ENCODE data around the gene ANKRD36.
"Not testable (repeated sequence)": the region's sequence is repeated elsewhere in the genome, so short reads cannot be mapped to it uniquely, and the experiment has no call there.

DNA sequence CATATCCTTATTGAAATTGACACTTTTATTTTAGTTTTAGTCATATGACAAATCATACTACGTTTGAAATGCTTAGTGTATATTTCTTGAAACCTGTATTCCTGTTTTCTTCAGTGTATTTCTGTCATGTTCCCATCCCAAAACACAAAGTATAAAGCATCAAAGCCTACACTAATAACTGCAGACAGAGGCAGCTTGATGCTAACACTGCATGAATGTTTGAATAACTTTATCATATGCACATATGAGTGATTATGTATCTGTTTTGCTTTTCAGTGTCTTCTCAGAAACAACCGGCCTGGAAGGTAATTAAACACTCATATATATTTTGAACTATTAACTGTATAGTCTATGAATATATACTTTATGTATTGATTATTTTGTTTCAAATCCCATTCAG lies 102.1 kb downstream of the ANKRD36 start:
- TF ChIP-seq EP300 (IDR thresholded peaks at IDR 0.05; ENCODE audit: low read depth in 2 of 2, low read length in 2 of 2); EP300 (CRISPR knock-in tag; IDR thresholded peaks at IDR 0.05; ENCODE audit: borderline replicate concordance); NONO (IDR thresholded peaks at IDR 0.05); NONO (CRISPR knock-in tag; conservative IDR thresholded peaks at IDR 0.05); FOSL2 (CRISPR knock-in tag; IDR thresholded peaks at IDR 0.05); POLR2AphosphoS5 (IDR thresholded peaks at IDR 0.05; ENCODE audit: low read depth, low read length); POLR2AphosphoS2 (IDR thresholded peaks at IDR 0.05; ENCODE audit: low read depth, low read length); SP2 (CRISPR knock-in tag; IDR thresholded peaks at IDR 0.05): not testable (repeated sequence)
- TF ChIP-seq, protein P1, sequence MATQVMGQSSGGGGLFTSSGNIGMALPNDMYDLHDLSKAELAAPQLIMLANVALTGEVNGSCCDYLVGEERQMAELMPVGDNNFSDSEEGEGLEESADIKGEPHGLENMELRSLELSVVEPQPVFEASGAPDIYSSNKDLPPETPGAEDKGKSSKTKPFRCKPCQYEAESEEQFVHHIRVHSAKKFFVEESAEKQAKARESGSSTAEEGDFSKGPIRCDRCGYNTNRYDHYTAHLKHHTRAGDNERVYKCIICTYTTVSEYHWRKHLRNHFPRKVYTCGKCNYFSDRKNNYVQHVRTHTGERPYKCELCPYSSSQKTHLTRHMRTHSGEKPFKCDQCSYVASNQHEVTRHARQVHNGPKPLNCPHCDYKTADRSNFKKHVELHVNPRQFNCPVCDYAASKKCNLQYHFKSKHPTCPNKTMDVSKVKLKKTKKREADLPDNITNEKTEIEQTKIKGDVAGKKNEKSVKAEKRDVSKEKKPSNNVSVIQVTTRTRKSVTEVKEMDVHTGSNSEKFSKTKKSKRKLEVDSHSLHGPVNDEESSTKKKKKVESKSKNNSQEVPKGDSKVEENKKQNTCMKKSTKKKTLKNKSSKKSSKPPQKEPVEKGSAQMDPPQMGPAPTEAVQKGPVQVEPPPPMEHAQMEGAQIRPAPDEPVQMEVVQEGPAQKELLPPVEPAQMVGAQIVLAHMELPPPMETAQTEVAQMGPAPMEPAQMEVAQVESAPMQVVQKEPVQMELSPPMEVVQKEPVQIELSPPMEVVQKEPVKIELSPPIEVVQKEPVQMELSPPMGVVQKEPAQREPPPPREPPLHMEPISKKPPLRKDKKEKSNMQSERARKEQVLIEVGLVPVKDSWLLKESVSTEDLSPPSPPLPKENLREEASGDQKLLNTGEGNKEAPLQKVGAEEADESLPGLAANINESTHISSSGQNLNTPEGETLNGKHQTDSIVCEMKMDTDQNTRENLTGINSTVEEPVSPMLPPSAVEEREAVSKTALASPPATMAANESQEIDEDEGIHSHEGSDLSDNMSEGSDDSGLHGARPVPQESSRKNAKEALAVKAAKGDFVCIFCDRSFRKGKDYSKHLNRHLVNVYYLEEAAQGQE (IDR thresholded peaks at IDR 0.05; ENCODE audit: borderline replicate concordance in 1 of 2, low read depth in 1 of 2, low read length in 2 of 2): not testable (repeated sequence)
- TF ChIP-seq, protein P2, sequence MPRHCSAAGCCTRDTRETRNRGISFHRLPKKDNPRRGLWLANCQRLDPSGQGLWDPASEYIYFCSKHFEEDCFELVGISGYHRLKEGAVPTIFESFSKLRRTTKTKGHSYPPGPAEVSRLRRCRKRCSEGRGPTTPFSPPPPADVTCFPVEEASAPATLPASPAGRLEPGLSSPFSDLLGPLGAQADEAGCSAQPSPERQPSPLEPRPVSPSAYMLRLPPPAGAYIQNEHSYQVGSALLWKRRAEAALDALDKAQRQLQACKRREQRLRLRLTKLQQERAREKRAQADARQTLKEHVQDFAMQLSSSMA (CRISPR knock-in tag; IDR thresholded peaks at IDR 0.05): not testable (repeated sequence)
- TF ChIP-seq, protein P3, sequence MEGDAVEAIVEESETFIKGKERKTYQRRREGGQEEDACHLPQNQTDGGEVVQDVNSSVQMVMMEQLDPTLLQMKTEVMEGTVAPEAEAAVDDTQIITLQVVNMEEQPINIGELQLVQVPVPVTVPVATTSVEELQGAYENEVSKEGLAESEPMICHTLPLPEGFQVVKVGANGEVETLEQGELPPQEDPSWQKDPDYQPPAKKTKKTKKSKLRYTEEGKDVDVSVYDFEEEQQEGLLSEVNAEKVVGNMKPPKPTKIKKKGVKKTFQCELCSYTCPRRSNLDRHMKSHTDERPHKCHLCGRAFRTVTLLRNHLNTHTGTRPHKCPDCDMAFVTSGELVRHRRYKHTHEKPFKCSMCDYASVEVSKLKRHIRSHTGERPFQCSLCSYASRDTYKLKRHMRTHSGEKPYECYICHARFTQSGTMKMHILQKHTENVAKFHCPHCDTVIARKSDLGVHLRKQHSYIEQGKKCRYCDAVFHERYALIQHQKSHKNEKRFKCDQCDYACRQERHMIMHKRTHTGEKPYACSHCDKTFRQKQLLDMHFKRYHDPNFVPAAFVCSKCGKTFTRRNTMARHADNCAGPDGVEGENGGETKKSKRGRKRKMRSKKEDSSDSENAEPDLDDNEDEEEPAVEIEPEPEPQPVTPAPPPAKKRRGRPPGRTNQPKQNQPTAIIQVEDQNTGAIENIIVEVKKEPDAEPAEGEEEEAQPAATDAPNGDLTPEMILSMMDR (CRISPR knock-in tag; IDR thresholded peaks at IDR 0.05): not testable (repeated sequence)
- TF ChIP-seq, protein P4, sequence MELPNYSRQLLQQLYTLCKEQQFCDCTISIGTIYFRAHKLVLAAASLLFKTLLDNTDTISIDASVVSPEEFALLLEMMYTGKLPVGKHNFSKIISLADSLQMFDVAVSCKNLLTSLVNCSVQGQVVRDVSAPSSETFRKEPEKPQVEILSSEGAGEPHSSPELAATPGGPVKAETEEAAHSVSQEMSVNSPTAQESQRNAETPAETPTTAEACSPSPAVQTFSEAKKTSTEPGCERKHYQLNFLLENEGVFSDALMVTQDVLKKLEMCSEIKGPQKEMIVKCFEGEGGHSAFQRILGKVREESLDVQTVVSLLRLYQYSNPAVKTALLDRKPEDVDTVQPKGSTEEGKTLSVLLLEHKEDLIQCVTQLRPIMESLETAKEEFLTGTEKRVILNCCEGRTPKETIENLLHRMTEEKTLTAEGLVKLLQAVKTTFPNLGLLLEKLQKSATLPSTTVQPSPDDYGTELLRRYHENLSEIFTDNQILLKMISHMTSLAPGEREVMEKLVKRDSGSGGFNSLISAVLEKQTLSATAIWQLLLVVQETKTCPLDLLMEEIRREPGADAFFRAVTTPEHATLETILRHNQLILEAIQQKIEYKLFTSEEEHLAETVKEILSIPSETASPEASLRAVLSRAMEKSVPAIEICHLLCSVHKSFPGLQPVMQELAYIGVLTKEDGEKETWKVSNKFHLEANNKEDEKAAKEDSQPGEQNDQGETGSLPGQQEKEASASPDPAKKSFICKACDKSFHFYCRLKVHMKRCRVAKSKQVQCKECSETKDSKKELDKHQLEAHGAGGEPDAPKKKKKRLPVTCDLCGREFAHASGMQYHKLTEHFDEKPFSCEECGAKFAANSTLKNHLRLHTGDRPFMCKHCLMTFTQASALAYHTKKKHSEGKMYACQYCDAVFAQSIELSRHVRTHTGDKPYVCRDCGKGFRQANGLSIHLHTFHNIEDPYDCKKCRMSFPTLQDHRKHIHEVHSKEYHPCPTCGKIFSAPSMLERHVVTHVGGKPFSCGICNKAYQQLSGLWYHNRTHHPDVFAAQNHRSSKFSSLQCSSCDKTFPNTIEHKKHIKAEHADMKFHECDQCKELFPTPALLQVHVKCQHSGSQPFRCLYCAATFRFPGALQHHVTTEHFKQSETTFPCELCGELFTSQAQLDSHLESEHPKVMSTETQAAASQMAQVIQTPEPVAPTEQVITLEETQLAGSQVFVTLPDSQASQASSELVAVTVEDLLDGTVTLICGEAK (IDR thresholded peaks at IDR 0.05): not testable (repeated sequence)
- TF ChIP-seq, protein P4 (CRISPR knock-in tag; IDR thresholded peaks at IDR 0.05): not testable (repeated sequence)

All from HepG2 (cell line).